Measurements from ENCODE around the gene TRPM2.

GRCh38 chr21:44489962-44490361, 136.5 kb downstream of the TRPM2 start:
- no peak for TF ChIP-seq POLR2A (IDR thresholded peaks at IDR 0.05)
- no peak for TF ChIP-seq CTCF (IDR thresholded peaks at IDR 0.05)

Data from esophagus squamous epithelium (tissue), 4 donors.